ENCODE data around the gene ITGA11.
"Not testable (repeated sequence)": the region's sequence is repeated elsewhere in the genome, so short reads cannot be mapped to it uniquely, and the experiment has no call there.

Gene ITGA11

DNA sequence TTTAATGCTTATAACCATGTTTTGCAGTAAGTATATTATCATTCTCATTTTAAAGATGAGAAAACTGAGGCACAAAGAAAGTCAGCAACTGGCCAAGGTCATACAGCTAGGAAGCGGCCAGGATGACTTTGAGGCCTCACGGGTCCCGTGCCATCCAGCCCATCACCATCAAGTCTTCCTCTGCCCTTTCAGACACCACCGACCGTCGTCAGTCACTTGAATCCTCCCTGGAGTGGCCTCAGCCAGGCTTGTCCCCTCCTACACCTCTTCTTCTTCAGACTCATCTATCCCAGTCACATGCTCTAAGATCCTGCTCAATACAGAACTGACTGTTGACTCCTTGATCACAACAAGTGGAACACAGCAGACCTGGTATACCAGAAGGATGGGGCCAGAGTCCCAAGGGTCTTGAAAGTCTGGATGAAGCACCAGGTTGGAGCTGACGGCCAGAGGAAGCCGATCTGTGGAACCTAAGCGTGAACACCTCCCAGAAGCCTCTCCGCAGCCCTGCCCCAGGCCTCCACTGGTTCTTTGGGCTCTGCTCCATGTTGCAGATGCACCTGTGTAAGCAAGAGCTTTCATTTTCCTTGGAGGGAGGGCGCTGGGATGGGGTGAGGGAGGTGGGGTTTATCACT is 22.1 kb downstream of the ITGA11 start:
- no peak for DNase-seq

DNA sequence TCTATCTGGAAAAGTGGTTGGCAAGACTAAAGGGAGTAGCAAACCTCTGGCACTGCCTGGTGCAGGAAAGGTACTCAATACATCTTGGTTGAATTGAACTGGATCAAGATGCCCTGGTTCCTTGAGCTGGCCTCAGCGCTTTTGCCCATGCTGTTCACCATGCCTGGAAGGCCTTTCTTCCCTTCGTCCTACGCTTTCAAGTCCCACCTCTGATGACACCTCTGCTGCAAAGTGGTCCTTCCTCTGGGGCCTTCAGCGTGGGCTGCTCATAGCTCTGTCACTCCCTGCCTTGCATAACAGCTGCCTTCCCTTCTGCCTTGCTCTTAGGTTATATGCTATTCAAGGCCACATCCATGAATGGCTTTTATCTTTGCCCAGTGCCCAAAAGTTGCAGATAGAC is 23.0 kb downstream of the ITGA11 start:
- no peak for DNase-seq

DNA sequence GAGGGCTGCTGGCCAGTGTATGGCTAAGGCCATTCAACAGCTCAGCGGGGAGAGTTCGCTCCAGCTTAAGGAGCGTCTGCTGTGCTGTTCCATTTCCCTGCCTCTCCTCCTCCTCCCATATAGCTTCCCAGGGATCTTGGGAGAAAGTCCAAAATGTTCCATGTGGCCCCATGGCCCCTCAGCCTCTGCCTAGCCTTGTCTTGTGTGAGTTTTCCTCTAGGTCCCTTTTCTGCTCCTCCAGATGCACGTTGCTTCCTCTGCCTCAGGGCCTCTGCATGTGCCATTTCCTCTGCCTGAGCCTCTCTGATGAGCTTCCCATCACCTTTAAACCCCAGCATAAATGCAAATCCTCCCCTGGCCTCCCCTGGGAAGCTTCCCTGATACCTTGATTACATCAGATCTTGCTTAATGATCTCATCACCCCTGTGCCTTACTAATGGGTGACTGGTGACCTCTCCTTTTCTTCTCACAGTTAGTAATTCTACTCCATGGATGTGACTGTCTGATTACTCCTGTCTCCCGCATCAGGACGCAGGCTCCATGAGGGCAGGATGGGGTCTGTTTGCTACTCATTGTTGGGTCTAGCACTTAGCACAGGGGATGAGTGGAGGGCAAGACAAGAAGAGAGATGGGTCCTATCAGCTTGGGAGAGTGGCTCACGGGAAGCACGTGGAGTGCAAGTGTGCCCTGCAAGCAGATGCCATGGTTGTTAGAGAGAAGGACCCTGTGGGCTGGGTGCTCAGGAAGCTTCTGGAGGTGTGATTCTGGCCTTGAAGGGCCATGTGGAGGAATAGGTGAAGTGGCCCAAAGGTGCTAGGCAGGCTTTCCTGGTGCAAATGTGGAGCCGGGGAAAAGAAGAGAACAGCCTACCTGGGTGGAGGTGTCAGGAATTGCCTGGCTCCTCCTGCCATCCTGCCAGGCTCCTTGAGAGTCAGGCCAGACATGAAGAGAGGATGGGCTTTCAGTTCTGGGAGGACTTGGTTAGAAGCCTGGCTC is 23.8 kb downstream of the ITGA11 start:
- no peak for DNase-seq

DNA sequence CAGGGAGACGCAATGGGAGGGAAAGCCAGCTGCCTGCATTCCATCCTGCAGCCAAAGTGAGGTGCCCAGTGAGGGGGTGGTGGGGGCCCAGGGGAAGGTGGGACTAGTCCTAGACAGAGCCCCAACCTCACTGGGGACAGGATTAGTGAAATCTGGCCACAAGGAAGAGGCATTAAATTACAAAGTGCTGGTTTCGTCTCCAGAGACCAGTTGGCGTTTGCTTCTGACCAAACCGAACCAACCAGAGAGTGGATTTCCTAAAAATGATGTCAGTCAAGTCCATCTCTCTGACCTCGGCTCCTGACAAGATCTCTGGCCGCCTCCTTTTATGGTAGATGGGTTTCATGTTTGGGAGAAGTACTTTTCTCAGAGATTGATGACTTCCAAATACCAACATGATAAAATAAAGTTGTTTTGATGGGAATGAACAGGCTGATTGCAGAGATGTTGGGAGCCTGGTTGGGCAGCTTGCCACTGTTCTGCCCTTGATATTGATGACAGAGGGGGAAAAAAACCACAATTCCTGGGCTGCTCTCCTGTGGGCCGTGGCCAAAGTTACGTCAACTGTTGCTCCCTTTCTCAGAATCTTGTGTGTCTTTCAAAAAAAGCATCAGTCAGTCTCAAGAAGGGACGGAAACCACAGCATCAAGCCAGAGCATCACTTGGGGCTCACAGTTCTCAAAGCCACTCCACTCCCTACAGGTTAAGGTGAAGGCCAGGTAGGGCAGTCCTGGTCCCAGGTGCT is 24.6 kb downstream of the ITGA11 start:
- DNase-seq = no peak

DNA sequence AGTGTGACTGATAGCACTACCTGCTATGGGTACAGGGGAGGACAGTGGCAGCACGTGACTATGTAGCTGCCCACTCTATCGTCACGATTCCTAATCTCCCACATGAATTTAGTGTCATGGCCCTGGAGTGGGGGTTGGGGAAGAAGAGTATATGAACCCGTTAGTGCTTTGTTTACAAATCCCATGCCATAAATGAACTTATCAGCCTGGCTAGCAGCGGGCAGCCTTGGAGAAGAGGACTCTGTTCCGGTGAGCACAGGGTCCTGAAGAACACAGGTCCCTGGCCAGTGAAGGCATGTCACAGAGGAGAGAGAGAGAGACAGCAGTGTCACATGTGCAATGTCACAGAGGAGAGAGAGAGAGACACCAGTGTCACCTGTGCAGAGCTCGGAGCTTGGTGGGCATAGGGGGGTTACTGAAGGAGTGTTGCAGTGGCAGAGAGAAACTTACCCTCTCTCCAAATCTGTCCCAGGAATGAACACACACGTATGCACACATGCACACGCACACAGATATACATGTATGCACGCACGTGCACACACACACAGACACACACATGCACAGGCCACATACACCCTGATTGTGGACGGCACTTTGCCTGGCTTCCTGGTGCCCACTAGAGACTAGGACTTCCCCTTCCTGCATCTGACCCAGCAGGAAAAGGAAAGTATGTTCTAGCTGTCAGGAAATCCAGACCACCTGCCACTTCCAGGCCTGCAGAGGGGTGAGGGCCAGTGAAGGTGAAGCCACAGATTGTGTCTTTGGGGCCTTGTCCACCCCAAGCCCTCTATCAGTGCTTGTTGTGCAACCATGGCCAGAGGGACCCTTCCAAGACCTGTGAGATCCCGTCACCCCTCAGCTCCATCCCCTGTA is 26.3 kb downstream of the ITGA11 start:
- DNase-seq = no peak

DNA sequence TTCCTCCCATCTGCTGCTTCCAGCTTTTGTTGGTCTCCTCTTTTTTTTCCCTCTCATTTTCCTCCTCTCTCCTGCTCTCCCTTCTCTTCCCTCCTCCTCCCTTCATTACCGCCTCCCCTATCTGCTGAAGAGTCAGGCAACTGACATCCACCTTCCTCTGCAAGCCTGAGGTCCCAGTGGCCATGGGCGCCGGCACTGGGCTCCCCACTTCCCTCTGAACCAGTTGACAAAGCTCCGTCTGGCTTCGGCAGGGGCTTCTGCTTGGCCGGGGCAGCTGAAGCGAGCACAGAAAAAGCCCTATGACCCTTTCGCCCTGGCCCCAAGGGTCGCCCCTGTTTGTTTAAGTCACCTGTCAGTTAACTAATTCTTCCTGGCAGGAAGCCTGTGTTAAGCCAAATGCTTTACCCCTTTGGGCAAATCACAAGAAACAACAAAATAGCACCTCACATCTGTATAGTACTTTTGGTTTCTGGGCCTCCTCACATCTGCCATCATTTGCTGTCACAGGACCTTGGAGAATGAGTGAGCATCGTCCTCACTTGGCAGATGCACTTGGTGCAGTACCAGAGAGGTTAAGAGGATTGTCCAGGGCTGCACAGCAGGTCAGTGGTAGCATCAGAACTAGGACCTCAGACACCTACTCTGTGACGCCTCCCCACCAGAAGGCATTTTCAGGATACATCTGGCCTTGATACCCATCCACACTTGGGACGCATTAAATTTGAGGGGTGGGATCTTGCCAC is 27.7 kb downstream of the ITGA11 start:
- DNase-seq = no peak

DNA sequence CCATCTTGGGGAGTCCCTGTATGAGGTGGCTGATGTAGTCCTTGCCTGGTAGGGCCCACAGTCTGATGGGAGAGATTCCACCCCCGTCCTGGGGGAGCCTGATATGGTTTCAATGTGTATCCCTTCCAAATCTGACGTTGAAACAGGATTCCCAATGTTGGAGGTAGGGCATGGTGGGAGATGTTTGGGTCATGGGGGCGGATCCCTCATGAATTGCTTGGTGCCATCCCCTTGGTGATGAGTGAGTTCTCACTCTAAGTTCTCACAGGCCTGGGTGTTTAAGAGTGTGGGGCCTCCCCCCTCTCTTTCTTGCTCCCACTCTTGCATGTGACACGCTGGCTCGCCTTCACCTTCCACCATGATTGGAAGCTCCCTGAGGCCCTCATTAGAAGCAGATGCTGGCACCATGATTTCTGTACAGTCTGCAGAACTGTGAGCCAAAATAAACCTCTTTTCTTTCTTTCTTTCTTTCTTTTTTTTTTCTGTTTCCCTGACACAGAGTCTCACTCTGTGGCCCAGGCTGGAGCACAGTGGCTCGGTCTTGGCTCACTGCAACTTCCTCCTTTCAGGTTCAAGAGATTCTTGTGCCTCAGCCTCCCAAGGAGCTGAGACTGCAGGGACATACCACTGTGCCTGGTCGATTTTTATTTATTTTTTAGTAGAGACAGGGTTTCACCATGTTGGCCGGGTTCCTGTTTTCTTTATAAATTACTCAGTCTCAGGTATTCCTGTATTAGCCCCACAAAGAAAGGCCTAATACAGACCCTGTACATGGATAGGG is 28.6 kb downstream of the ITGA11 start:
- DNase-seq = no peak

DNA sequence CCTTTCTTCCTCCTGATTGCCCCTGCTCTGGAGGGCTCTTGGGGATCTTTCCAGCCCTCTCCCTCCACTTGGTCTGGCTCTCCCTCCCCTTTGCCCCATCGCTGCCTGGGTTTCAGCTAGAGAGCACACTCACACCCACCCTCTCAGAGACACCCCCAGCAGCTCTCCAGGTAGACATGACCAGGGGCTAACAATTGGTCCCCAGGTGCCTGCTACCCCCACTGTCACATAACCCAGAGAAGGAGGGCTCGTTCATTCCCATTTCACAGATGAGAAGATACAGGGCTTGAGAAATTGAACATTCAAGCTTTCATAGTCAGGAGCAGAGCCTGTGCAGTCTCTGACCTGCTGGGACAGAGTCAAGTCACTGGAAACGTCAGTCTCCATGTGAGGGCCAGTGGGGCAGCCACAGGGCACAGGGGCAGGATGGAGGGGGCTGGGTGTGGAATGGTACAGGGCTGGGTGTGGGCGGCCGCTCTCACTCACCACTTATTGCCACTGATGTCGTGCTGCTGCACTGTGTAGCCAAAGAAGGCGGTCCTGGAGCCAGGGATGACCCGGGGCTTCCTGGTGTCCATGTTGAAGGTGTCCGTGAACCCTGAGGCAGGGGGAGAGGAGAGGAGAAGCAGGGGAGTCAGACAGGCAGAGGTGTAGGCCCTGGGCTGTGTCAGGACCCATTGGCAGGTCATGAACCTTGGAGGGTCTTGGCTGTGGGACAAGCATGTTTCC is 29.4 kb downstream of the ITGA11 start:
- no peak for DNase-seq

DNA sequence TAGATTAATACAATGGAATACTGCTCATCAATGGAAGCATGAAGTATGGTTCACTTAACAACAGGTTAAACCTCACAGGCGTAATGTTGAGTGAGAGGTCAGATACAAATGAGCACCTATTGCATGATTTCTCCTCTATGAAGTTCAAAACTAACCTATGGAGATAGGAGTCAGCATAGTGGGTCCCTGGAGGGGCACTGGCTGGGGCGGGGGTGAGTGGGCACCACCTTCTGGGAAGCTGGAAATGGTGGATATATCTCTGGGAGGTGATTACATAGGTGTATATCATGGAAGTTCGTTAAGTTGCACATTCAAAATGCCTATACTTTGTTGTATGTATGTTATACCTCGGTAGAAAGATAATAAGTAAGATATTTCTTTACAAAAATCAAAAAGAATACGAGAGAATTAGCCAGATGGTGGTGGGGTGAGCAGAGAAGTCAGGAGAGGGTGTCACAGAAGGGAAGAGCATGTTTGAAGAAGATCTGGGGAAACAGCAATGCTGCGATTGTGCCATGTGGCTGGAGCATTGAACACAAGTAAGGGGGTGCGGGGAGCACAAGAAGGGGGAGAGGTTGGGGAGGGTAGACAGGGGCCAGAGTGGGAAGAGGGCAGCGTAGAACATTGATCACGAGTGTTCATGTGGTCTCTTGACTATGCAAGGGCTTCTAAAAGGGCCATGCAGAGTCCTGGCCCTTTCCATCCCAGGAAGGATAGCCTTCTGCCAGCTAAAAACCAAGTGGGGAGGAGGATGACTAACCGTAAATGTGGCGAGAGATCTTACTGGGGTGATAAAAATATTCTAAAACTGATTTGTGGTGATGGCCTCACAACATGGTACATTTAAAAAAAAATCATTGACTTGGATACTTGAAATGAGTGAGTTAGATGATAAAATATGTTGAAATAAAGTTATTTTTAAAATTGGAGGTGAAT is 30.2 kb downstream of the ITGA11 start:
- no peak for DNase-seq

DNA sequence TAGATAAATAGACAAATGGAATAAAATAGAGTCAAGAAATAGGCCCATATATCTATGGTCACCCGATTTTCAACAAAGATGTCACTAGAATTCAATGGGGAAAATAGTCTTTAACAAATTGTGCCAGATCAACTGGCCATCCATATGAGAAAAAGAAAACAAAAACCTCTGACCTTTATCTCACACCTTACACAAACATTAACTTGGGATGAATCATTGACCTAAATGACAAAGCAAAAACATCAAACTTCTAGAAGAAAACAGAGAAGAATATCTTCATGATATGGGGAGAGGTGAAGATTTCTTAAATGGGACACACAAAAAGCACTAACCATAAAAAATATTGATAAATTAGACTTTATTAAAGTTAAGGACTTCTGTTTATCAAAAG is 31.9 kb downstream of the ITGA11 start:
- no peak for DNase-seq

DNA sequence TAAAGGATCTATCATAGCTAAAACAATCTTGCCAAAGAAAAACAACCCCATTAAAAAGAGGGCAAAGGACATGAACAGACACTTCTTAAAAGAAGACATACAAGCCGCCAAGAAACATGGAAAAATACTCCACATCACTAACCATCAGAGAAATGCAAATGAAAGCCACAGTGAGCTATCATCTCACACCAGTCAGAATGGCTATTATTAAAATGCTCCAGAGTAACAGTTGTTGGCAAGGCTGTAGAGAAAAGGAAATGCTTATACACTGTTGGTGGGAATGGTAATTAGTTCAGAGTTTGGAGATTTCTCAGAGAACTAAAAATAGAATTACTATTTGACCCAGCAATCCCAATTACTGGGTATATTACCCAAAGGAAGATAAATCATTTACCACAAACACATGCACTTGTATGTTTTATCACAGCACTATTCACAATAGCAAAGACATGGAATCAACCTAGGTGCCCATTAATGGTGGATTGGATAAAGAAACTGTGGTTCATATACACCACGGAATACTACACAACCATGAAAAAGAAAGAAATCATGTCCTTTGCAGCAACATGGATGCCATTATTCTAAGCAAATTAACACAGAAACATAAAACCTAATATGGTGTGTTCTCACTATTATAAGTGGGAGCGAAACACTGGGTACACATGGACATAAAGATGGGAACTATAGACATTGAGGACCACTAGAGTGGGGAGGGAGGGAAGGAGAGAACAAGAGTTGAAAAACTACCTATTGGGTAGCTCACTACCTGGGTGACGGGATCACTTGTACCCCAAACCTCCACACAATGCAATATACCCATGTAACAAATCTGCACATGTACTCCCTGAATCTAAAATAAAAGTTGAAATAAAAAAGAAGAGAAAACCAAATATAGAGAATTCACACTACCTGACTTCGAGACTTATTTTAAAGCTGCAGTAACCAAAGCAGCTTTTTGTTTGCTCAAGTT is 32.6 kb downstream of the ITGA11 start:
- no peak for DNase-seq

DNA sequence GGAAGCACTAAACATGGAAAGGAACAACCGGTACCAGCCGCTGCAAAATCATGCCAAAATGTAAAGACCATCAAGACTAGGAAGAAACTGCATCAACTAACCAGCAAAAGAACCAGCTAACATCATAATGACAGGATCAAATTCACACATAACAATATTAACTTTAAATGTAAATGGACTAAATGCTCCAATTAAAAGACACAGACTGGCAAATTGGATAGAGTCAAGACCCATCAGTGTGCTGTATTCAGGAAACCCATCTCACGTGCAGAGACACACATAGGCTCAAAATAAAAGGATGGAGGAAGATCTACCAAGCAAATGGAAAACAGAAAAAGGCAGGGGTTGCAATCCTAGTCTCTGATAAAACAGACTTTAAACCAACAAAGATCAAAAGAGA is 34.0 kb downstream of the ITGA11 start:
- not testable (repeated sequence) for DNase-seq

DNA sequence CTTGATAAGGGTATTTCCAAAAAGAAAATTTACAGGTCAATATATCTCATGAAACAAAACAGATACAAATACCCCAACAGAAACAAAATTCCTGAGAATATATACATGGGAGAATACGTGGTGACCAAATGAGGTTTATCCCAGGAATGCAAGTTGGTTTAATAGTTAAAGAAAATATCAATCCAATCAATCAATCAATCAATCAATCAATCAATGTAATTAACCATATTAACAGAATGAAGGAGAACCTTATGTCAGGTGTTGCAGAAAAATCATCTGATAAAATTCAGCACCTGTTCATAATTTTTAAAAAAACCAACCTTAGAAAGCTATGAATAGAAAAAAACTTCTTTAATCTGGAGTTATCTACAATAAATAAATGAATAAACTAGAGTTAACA is 35.9 kb downstream of the ITGA11 start:
- DNase-seq = no peak

DNA sequence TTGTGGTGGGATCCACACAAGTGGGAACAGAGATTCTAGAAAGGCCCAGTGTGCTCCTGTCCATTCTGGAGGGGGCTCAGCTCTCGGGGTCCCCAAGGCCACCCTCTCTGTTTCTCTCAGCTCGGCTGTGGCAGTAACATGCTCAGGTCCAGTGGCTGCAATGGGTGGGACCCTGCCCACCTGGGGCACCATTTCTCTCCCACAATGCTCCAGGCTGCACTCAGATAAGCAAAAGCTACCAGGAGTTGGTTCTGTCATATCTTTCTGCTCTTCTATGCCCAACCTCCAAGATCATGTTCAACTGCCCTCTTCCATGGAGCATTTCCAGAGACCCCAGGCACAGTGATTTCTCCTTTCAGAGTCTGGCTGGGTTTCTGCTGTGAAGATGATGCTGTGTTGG is 40.8 kb downstream of the ITGA11 start:
- DNase-seq = no peak

DNA sequence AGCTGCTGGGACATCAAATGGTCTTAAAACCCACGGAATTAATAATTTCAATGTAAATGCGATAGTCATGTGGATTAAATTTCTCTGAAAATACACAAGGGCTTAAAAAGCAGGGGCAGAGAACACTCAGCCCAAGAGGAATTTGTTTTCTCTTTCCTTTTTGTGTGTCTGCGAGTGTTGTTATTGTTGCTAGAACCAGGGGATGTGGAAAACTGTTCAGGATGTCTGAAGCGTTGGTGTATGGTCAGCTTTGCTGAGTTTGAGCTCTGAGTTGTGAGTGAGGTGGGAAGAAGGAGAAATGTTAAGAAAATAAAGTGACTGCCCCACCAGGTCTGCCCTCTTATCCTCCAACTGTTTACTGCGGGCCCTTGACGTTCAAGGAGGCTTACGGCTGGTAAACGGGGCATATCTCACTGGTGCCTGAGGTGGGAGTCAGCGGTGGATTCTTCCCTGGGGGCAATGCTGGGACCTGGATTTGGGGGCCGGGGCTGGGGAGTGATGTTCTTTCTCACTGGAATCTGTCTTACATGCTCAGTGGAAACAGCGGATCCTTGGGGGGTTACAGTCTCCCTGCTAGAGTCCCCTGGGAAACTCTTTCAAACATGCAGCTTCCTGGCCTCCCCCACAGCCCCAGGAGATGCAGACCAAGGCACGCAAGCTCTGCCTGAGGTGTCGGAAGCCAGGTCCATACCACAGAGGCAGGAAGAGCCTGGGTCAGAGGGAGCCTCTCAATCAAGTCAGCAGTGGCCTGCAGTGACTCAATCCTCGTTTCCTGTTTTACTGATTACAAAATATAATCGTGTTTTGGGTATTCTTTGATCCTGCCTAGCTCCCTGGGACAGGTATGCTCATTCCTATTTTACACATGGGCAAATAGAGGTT is 41.8 kb downstream of the ITGA11 start:
- DNase-seq = no peak

DNA sequence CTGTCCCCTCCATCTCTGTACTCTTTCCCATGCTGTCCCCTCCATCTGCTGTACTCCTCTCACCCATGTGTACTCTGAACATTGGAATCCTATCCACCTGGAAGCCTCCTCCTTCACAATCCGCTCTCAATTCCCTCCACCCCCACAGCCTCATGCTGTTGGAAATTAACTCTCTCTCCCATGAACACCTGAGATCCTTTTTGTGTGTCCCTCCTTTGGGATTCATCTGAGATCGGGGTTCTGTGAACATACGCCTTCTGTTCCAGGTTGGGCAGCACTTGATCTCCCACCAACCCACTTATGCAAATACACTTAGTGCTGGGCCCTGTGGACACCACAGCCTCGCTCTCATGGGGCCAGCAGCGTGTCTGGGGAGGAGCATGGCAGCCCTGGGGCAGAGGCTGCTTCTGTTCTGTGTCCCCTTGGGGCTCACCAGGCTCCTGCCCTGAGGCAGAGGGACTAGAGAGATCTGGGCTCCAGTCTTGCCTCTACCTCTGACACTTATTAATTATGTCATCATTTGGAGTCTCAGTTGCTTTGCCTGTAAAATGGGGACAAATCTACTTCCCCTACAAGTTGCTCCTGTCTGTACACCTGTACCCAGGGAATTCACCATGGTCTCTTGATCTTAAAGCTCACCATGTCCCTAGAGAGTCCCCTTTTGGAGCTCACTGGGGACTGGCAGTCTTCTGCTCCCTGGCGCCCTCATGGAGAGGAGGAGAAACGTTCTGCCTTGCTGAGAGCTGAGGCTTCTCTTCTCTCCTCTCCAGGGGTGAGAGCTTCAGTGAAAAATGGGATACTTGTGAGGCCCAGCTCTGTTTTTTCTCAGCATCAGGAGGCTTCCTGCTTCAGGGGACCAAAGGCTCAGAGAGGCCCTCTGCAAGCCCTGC is 42.7 kb downstream of the ITGA11 start:
- no peak for DNase-seq
